ENCODE data around the gene HSPE1.

Gene HSPE1

DNA sequence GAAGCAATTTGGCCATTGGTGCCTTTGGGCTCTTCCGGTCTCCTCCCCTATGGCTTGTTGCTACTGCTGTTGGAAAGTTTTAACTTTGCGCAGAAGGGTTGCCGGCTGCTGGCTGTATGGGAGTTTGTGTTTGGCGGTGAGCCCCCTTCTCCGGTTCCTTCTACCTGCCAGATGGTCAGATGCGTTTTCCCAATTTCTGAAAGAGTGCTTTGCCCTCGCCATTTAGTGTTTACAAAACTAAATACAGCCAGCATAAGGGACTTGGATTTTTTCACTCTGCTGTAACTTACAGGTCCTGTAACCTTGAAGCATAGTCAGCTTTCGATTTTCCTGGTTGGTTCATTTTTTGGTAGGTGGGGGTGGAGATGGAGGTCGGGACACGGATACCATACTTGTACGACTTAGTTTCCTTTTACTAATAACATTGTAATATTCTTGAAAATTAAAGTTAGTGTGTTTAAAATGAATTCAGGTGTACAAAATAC, 46.2 kb upstream of the HSPE1 start:
- Histone ChIP-seq H3K18ac (ENCODE audit: low read length) (no peak overlapping the region), H3K9ac (ENCODE audit: low read length) (peak overlapping the region; percentile 80), H3K4me2 (ENCODE audit: low read length) (peak overlapping the region; percentile 37), H3K4ac (ENCODE audit: low read depth, low read length) (peak overlapping the region; percentile 58), H3K27me3 (ENCODE audit: insufficient read depth, low read length, poor library complexity) (no peaks in the 10 kb centered on the region), H2BK15ac (replicated peaks; ENCODE audit: low read depth) (no peak overlapping the region), H3K4me3 (ENCODE audit: low read length) (peak overlapping the region; percentile 74), H2AK5ac (ENCODE audit: low read length) (no peak overlapping the region), H2BK120ac (ENCODE audit: low read depth, low read length) (no peak overlapping the region), H3K23ac (ENCODE audit: low read length) (no peak overlapping the region), H3K4me1 (ENCODE audit: control insufficient read depth, low read depth, low read length) (peaks cover 2% of the 10 kb centered on the region), H3K79me2 (ENCODE audit: control insufficient read depth, insufficient read depth, low read length) (peaks cover 24% of the 10 kb centered on the region), H4K5ac (ENCODE audit: low read length) (no peak overlapping the region), H3K56ac (ENCODE audit: low read length) (peak overlapping the region; percentile 88), H3K27ac (ENCODE audit: low read depth, low read length) (peak overlapping the region; percentile 77), H3K36me3 (ENCODE audit: control insufficient read depth, insufficient read depth, low read length) (no peaks in the 10 kb centered on the region), H4K8ac (ENCODE audit: low read depth, low read length) (no peak overlapping the region), H2BK5ac (ENCODE audit: low read length) (no peak overlapping the region), H3K79me1 (ENCODE audit: low read length) (peaks cover 2% of the 10 kb centered on the region)
- peak; percentile 95 for DNase-seq
- no CpG with 5 or more reads among the region's 11 CpGs for WGBS (ENCODE audit: extremely low coverage, insufficient coverage, low lambda C conversion rate)

DNA sequence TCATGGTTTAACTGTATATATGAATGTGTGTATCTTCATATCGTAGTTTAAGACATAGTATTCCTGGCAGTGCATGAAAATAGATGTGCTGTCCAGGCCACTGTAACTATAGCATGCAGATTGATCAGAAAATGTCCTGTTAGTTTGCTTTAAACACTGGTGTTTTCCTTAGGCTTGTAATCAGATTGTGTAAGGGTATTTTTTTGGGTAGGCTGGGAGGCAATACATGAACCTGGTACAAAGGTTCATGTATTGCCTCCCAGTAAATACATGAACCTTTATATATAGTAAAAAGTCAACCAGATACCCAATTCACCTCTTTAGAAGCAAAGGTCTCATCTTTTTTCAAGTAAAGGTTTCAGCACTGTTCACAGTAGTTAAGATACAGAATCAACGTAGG, 45.3 kb upstream of the HSPE1 start:
- no peak overlapping the region for H4K8ac ChIP-seq (ENCODE audit: low read depth, low read length)
- no peaks in the 10 kb centered on the region for H3K27me3 ChIP-seq (ENCODE audit: insufficient read depth, low read length, poor library complexity)
- H3K56ac ChIP-seq (ENCODE audit: low read length), result no peak overlapping the region
- H2BK120ac ChIP-seq (ENCODE audit: low read depth, low read length), result no peak overlapping the region
- H3K4me3 ChIP-seq (ENCODE audit: low read length), result no peak overlapping the region
- no peak overlapping the region for H3K18ac ChIP-seq (ENCODE audit: low read length)
- no CpG with 5 or more reads among the region's 2 CpGs for WGBS (ENCODE audit: extremely low coverage, insufficient coverage, low lambda C conversion rate)
- no peak overlapping the region for H2AK5ac ChIP-seq (ENCODE audit: low read length)
- H3K36me3 ChIP-seq (ENCODE audit: control insufficient read depth, insufficient read depth, low read length), result no peaks in the 10 kb centered on the region
- no peak for DNase-seq
- no peak overlapping the region for H4K5ac ChIP-seq (ENCODE audit: low read length)
- H3K79me1 ChIP-seq (ENCODE audit: low read length), result peaks cover 2% of the 10 kb centered on the region
- peaks cover 2% of the 10 kb centered on the region for H3K4me1 ChIP-seq (ENCODE audit: control insufficient read depth, low read depth, low read length)
- H2BK15ac ChIP-seq (replicated peaks; ENCODE audit: low read depth), result no peak overlapping the region
- peaks cover 27% of the 10 kb centered on the region for H3K79me2 ChIP-seq (ENCODE audit: control insufficient read depth, insufficient read depth, low read length)
- H3K4me2 ChIP-seq (ENCODE audit: low read length), result peak overlapping the region; percentile 10
- peak overlapping the region; percentile 46 for H3K9ac ChIP-seq (ENCODE audit: low read length)
- H3K27ac ChIP-seq (ENCODE audit: low read depth, low read length), result no peak overlapping the region
- no peak overlapping the region for H3K4ac ChIP-seq (ENCODE audit: low read depth, low read length)
- H3K23ac ChIP-seq (ENCODE audit: low read length), result no peak overlapping the region
- H2BK5ac ChIP-seq (ENCODE audit: low read length), result no peak overlapping the region

DNA sequence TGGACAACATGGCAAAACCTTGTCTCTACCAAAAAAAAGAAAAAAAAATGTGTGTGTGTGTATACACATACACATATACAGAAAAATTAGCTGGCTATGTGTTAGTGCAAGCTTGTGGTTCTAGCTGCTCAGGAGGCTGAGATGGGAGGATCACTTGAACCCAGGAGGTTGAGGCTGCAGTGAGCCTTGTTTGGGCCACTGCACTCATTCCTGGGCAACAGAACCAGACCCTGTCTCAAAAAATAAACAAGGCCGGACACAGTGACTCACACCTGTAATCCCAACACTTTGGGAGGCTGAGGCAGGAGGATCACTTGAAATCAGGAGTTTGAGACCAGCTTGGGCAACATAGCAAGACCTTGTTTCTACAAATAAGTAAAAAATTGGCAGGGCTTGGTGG, 44.8 kb upstream of the HSPE1 start:
- Histone ChIP-seq H3K4me1 (ENCODE audit: control insufficient read depth, low read depth, low read length) (peaks cover 2% of the 10 kb centered on the region), H3K79me2 (ENCODE audit: control insufficient read depth, insufficient read depth, low read length) (peaks cover 27% of the 10 kb centered on the region), H2BK5ac (ENCODE audit: low read length) (no peak overlapping the region), H3K56ac (ENCODE audit: low read length) (no peak overlapping the region), H3K23ac (ENCODE audit: low read length) (no peak overlapping the region), H3K27ac (ENCODE audit: low read depth, low read length) (no peak overlapping the region), H3K4me2 (ENCODE audit: low read length) (no peak overlapping the region), H3K9ac (ENCODE audit: low read length) (no peak overlapping the region), H2BK15ac (replicated peaks; ENCODE audit: low read depth) (no peak overlapping the region), H3K79me1 (ENCODE audit: low read length) (peaks cover 2% of the 10 kb centered on the region), H2AK5ac (ENCODE audit: low read length) (no peak overlapping the region), H3K27me3 (ENCODE audit: insufficient read depth, low read length, poor library complexity) (no peaks in the 10 kb centered on the region), H3K4me3 (ENCODE audit: low read length) (no peak overlapping the region), H3K18ac (ENCODE audit: low read length) (no peak overlapping the region), H4K8ac (ENCODE audit: low read depth, low read length) (no peak overlapping the region), H2BK120ac (ENCODE audit: low read depth, low read length) (no peak overlapping the region), H3K36me3 (ENCODE audit: control insufficient read depth, insufficient read depth, low read length) (no peaks in the 10 kb centered on the region), H3K4ac (ENCODE audit: low read depth, low read length) (no peak overlapping the region), H4K5ac (ENCODE audit: low read length) (no peak overlapping the region)
- no peak for DNase-seq
- WGBS (ENCODE audit: extremely low coverage, insufficient coverage, low lambda C conversion rate), result no CpG with 5 or more reads among the region's 1 CpG

GRCh38 chr2:197460649-197461048, 39.5 kb upstream of the HSPE1 start:
- H3K4ac ChIP-seq (ENCODE audit: low read depth, low read length), result no peak overlapping the region
- WGBS (ENCODE audit: extremely low coverage, insufficient coverage, low lambda C conversion rate), result no CpG with 5 or more reads among the region's 4 CpGs

DNA sequence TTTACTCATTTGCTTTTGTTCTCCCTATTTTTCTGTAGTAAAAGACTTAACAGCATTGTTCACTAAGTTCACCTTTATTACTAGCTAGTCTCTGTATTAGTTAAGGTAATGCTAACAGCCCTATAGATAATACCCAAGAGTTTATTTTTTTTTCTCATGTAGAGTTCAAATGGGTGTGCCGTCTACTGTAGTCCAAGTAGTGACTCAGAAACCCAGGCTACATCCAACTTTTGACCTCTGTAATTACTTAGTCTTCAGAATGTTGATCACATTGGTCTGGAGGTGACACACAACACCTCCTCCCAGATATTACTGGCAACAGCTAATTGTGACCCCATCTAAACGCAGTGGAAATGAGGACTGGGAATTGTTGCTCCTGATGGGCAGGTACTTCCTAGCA, 39.1 kb upstream of the HSPE1 start:
- H2BK15ac ChIP-seq (replicated peaks; ENCODE audit: low read depth), result no peak overlapping the region
- H3K4me1 ChIP-seq (ENCODE audit: control insufficient read depth, low read depth, low read length), result no peaks in the 10 kb centered on the region
- H2BK5ac ChIP-seq (ENCODE audit: low read length), result no peak overlapping the region
- H3K23ac ChIP-seq (ENCODE audit: low read length), result no peak overlapping the region
- H4K8ac ChIP-seq (ENCODE audit: low read depth, low read length), result no peak overlapping the region
- H2AK5ac ChIP-seq (ENCODE audit: low read length), result no peak overlapping the region
- no peaks in the 10 kb centered on the region for H3K36me3 ChIP-seq (ENCODE audit: control insufficient read depth, insufficient read depth, low read length)
- H3K79me2 ChIP-seq (ENCODE audit: control insufficient read depth, insufficient read depth, low read length), result peaks cover 12% of the 10 kb centered on the region
- WGBS (ENCODE audit: extremely low coverage, insufficient coverage, low lambda C conversion rate), result no CpG with 5 or more reads among the region's 2 CpGs
- no peak for DNase-seq
- H3K27me3 ChIP-seq (ENCODE audit: insufficient read depth, low read length, poor library complexity), result no peaks in the 10 kb centered on the region
- H3K27ac ChIP-seq (ENCODE audit: low read depth, low read length), result no peak overlapping the region
- no peak overlapping the region for H3K4me2 ChIP-seq (ENCODE audit: low read length)
- H3K79me1 ChIP-seq (ENCODE audit: low read length), result no peaks in the 10 kb centered on the region
- no peak overlapping the region for H3K4ac ChIP-seq (ENCODE audit: low read depth, low read length)
- H3K18ac ChIP-seq (ENCODE audit: low read length), result no peak overlapping the region
- no peak overlapping the region for H2BK120ac ChIP-seq (ENCODE audit: low read depth, low read length)
- H3K4me3 ChIP-seq (ENCODE audit: low read length), result no peak overlapping the region
- no peak overlapping the region for H3K56ac ChIP-seq (ENCODE audit: low read length)
- no peak overlapping the region for H3K9ac ChIP-seq (ENCODE audit: low read length)
- H4K5ac ChIP-seq (ENCODE audit: low read length), result no peak overlapping the region

More at GRCh38 chr2:197460649-197461048, 39.5 kb upstream of the HSPE1 start:
- Histone ChIP-seq H3K27ac (ENCODE audit: low read depth, low read length) (no peak overlapping the region), H3K4me3 (ENCODE audit: low read length) (no peak overlapping the region), H3K23ac (ENCODE audit: low read length) (no peak overlapping the region), H3K4me1 (ENCODE audit: control insufficient read depth, low read depth, low read length) (no peaks in the 10 kb centered on the region), H2AK5ac (ENCODE audit: low read length) (no peak overlapping the region), H2BK5ac (ENCODE audit: low read length) (no peak overlapping the region), H3K56ac (ENCODE audit: low read length) (no peak overlapping the region), H3K4me2 (ENCODE audit: low read length) (no peak overlapping the region), H2BK15ac (replicated peaks; ENCODE audit: low read depth) (no peak overlapping the region), H3K9ac (ENCODE audit: low read length) (no peak overlapping the region), H3K79me1 (ENCODE audit: low read length) (no peaks in the 10 kb centered on the region), H3K27me3 (ENCODE audit: insufficient read depth, low read length, poor library complexity) (no peaks in the 10 kb centered on the region), H3K36me3 (ENCODE audit: control insufficient read depth, insufficient read depth, low read length) (no peaks in the 10 kb centered on the region), H3K18ac (ENCODE audit: low read length) (no peak overlapping the region), H4K8ac (ENCODE audit: low read depth, low read length) (no peak overlapping the region), H2BK120ac (ENCODE audit: low read depth, low read length) (no peak overlapping the region), H3K79me2 (ENCODE audit: control insufficient read depth, insufficient read depth, low read length) (peaks cover 16% of the 10 kb centered on the region), H4K5ac (ENCODE audit: low read length) (no peak overlapping the region)
- no peak for DNase-seq

- H3K27me3 ChIP-seq (ENCODE audit: insufficient read depth, low read length, poor library complexity), result no peaks in the 10 kb centered on the region
- no peak overlapping the region for H3K9ac ChIP-seq (ENCODE audit: low read length)
- no peak overlapping the region for H3K4me3 ChIP-seq (ENCODE audit: low read length)
- DNase-seq, result no peak
- H3K18ac ChIP-seq (ENCODE audit: low read length), result no peak overlapping the region
- no peaks in the 10 kb centered on the region for H3K4me1 ChIP-seq (ENCODE audit: control insufficient read depth, low read depth, low read length)
- no peak overlapping the region for H2BK15ac ChIP-seq (replicated peaks; ENCODE audit: low read depth)
- H2BK120ac ChIP-seq (ENCODE audit: low read depth, low read length), result no peak overlapping the region
- H3K4ac ChIP-seq (ENCODE audit: low read depth, low read length), result no peak overlapping the region
- peaks cover 1% of the 10 kb centered on the region for H3K79me2 ChIP-seq (ENCODE audit: control insufficient read depth, insufficient read depth, low read length)
- H3K27ac ChIP-seq (ENCODE audit: low read depth, low read length), result no peak overlapping the region
- no peak overlapping the region for H3K23ac ChIP-seq (ENCODE audit: low read length)
- no peak overlapping the region for H4K8ac ChIP-seq (ENCODE audit: low read depth, low read length)
- H2AK5ac ChIP-seq (ENCODE audit: low read length), result no peak overlapping the region
- no peak overlapping the region for H4K5ac ChIP-seq (ENCODE audit: low read length)
- no peak overlapping the region for H3K4me2 ChIP-seq (ENCODE audit: low read length)
- no peak overlapping the region for H2BK5ac ChIP-seq (ENCODE audit: low read length)
- no CpG with 5 or more reads among the region's 1 CpG for WGBS (ENCODE audit: extremely low coverage, insufficient coverage, low lambda C conversion rate)
- H3K36me3 ChIP-seq (ENCODE audit: control insufficient read depth, insufficient read depth, low read length), result no peaks in the 10 kb centered on the region
- no peaks in the 10 kb centered on the region for H3K79me1 ChIP-seq (ENCODE audit: low read length)
- H3K56ac ChIP-seq (ENCODE audit: low read length), result no peak overlapping the region
Observed at GRCh38 chr2:197464175-197464574, 36.0 kb upstream of the HSPE1 start.
